Stimulated activated CD4-positive, alpha-beta T cell treated with anti-CD3 and anti-CD28 coated beads, Interleukin-2, amount 100 ng/mL, for 4 hours (primary cell): ENCODE results near the gene PACSIN3.
"Not testable (repeated sequence)": the region's sequence is repeated elsewhere in the genome, so short reads cannot be mapped to it uniquely, and the experiment has no call there.

ENCODE experiments used
- DNase-seq: peaks from one replicate; pipeline ENCODE4 v3.0.0-alpha.2; 2020; ENCODE audit warnings: low read depth

The PACSIN3 gene

DNA sequence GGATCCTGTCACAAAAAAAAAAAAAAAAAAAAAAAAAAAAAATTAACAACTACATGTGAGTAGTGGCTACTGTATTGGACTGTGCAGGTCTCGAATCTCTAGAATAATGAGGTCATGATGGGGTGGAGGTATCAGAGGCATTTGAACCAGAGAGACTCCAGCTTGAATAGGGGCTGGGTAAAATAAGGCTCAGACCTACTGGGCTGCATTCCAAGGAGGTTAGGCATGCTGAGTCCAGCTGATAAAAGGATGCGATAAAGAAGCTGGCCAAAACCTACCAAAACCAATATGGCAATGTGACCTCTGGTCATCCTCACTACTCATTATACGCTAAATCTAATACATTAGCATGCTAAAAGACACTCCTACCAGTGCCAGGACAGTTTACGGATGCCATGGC, 5.9 kb upstream of the PACSIN3 start:
- no peak for DNase-seq

GRCh38 chr11:47191137-47191536, 4.9 kb upstream of the PACSIN3 start:
- DNase-seq = not testable (repeated sequence)

DNA sequence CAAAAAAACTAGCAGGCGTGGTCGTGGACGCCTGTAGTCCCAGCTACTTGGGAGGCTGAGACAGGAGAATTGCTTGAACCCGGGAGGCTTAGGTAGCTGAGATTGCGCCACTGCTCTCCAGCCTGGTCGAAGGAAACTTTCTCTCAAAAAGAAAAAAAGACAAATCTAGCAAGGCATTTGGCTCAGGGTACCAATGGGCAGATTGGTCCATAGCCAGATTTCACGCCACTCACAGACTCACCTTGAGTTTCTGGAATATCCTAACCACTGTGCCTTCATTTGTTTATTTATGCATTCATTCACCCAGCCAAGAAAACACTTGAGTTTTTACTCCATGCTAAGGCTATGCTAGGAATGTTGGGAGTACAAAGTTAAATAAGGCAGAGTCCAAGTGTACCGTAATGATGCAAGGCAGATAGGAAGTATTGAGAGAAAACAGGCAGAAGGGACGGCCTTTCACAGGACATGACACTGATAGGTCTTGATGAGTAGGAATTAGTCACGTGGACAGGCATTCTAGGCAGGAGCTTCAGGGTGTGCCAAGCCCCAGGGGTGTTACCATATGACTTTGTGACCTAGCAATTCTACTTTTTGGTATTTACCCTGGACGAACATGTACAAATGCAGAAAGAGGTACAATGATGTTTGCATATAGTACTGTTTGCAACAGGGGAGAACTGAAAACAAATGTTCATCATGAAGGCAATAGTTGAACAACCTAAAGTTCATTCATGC, 3.0 kb upstream of the PACSIN3 start:
- DNase-seq = no peak

- no peak for DNase-seq
Observed at GRCh38 chr11:47188259-47188658, 2.0 kb upstream of the PACSIN3 start.

DNA sequence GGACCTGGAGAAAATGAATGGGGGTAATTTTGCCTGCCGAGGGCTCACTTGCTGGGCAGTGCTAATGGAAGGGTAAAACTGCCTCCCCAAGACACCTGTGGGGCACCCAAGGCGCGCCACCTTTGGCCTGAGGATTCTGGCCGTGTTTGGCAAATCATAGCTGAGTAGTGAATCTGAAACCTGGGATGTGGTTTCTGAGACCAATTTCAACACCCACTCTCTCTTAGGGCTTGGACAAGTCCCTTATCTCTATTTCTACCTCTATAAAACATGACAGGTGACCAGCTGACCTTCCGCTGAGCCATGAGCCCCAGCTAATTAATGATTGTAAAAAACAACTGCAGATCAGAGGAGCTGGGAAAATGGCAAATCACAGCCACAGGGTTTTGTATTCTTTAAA, 1.5 kb upstream of the PACSIN3 start:
- no peak for DNase-seq

DNA sequence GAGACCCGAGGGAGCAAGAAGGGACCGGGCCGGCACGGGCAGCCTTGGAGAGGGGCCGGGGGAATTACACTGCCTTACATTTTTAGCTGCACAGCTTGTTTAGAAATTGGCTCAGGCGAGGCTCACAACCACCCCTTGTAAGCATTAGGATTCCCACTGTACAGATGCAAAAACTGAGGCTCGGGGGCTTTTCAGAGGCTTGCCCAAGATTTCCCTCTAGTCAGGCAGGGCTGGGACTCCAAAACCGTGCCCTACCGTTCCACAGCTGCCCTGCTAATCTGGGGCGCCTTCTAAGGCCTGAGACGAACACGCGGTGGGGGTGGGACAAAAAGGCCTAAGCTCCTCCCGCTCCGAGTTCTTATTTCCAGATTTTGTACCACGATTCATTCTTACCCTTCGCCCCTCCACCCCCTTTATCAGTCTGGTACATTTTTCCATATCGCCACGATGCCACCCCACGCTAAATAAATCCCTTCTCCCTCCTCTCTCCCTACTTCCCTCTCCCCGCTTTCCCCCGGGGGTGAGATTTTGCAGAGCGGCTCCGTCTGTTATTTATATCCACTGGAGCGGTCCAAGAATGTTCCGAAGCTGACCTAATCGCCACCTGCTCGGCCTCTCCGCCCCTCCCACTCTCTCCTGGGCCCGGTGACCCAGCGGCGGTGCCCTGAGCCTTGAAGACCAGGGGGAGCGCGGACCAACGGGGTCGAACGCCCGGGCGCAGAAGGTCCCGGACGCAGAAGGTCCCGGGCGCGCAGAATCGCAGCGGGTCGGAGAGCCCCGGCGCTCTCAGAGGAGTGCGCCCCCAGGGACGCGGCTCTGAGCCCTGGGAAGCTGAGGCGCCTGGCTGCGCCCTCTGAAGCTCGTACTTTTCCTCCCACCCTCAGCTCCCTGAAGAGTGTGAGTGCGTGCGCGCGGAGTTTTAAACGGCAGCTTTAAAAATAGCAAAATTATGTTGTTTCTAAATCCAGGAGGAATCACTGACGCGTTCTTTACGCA, 764 bp upstream of the PACSIN3 start:
- DNase-seq = peak; percentile 51

DNA sequence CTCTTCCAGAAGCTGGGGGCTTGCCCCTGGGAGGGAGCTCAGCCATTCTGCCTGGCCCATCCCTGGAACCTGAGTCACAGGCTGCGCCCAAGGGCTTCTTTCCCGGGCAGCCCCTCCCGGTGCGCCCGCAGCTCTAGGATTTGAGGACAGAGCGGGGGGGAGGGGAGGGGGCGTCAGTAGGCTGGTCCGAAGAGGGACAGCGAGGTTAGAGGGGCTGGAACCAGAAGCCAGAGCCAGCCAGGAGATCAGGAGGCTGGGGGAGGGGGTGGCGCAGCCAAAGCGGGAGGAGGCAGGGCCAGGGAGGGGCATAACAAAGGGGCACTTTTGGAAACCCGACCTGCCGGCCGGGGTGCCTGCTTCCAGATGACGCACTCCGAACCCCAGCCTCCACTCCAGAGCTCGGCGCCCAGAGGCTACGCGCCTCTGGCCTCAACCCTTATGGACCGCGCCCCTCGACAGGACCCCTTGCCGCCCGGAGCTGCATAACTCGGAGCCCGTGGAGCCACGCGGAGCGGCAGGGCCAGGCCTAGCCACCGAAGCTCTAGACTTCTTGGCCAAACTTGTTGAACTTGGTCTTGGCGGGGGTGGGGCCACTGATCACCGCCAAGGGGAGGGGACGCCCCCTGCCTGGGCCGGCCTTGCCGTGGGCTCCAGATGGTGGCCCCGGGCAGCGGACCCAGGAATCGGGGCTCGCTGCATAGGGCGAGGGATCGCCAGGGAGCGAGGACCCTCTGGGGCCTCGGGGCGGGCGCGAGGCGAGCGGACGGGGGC, 744 bp downstream of the PACSIN3 start:
- no peak for DNase-seq

GRCh38 chr11:47184711-47185304, 1.4 kb downstream of the PACSIN3 start:
- DNase-seq = no peak

- no peak for DNase-seq
Observed at GRCh38 chr11:47183969-47184368, 2.3 kb downstream of the PACSIN3 start.

DNA sequence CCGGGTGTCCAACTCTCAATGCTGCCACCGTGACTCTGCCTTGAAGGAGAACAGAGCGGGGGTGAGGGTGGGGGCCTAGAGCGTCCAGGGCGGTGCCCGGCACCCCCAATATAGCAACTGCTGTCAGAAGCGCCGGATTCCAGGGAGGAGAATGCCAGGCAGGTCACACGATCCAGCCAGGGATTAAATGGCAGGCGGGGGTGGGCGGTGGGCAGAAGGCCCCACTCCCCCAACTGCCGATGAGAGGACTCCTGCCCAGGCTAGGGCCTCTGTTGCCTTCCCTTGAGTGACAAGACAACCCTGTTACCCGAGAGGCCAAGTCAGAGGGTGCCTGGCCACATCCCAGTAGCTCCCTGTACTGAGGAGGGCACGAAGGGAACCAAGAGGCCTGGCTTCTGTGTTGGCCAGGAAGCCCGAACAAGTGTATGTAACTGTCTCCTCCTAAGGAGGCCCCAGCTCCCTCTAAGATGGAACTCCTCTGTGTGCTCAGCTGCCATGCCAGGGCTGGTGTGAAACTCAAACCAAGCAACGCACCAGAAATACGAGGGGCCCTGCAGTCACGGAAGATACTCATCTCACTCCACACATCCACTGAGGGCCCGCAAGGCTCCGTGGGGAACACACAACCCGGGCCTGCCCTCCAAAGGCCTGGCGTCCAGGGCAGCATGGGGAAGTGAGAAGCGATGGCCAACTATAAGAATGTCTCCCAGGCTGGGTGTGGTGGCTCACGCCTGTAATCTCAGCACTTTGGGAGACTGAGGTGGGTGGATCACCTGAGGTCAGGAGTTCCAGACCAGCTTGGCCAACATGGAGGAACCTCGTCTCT, 3.0 kb downstream of the PACSIN3 start:
- no peak for DNase-seq

DNA sequence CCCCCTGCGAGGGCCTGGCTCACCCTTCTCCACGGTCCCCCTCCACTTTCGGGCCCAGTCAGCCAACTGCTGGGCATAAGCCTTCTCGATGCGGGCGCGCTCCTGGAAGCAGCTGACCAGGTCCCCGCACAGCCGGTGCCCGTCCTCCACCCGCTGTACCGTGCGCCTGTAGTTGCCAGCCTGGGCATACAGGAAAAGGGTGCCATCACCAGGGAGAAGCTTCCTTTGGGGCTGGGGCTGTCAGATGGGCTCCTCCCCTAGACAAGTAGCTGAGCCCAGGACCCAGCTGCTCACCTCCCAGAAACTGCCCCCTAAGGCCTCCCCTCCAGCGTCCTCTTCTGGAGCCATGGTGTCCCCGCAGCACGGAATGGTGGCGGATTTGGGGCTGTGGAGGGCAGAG, 3.9 kb downstream of the PACSIN3 start:
- no peak for DNase-seq

DNA sequence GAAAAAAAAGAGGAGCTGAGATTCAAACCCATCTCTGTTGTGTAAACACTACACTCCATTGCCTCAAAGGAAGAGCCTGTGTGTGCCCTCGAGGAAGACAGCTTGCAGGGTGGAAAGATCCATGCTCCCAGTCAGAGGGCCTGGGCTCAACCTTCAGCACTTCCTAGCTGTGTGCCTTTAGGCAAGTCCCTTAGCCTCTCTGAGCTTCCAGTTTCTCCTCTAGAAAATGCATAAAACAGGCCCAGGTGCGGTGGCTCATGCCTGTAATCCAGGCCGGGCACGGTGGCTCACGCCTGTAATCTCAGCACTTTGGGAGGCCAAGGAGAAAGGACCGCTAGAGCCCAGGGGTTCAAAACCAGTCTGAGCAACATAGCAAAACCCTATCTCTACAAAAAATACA, 5.0 kb downstream of the PACSIN3 start:
- no peak for DNase-seq

DNA sequence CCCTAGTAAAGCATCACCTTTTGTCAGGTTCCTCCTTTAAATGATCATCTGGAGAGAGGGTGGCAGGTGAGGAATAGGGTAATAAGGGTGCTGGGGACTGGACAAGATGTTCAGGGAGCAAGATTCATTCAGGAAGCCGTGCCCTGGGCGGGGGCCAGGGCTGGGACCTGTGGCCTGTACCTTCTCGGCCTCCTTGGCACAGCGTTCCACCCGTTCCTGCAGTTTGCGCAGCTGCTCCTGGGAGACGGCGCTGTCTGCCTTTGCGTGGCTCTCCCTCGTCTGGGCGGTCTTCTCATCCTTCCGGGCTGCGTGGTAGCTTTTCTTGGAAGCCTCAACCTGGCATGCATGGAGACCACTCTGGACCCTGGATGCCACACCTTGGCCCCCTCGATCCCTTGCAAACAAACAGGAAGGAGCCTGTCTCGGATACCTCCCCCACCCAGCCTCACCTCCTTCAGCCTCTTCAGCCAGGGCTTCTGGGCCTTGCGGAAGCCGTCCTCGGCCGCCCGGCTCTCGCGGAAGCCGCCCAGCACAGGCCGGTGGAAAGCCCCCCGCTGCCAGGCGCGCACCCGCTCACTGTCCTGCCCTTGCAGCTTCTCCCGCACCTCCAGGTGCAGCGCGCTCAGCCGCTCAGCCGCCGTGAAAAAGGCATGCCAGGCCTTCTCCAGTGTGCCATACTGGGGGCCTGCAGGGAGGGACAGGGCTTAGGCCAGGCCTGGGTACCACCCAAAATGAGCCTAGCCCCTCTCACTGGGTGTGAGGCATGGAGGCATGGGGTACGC, 6.0 kb downstream of the PACSIN3 start:
- DNase-seq = no peak

DNA sequence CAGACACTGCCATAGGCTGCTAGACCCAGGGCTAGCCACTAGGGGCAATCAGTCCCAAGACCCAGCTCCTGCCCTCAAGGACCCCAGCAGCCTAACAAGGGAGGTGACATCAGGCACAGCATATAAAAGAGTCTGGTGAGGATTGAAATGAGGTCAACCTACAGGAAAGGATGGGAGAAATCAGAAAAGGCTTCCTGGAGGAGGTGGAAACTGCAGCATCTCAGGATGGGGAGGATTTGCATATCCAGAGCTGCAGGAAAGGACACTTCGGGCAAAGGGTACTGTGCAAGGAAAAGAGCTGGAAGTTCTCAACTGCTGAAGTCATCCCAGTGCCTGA, 6.6 kb downstream of the PACSIN3 start:
- no peak for DNase-seq

DNA sequence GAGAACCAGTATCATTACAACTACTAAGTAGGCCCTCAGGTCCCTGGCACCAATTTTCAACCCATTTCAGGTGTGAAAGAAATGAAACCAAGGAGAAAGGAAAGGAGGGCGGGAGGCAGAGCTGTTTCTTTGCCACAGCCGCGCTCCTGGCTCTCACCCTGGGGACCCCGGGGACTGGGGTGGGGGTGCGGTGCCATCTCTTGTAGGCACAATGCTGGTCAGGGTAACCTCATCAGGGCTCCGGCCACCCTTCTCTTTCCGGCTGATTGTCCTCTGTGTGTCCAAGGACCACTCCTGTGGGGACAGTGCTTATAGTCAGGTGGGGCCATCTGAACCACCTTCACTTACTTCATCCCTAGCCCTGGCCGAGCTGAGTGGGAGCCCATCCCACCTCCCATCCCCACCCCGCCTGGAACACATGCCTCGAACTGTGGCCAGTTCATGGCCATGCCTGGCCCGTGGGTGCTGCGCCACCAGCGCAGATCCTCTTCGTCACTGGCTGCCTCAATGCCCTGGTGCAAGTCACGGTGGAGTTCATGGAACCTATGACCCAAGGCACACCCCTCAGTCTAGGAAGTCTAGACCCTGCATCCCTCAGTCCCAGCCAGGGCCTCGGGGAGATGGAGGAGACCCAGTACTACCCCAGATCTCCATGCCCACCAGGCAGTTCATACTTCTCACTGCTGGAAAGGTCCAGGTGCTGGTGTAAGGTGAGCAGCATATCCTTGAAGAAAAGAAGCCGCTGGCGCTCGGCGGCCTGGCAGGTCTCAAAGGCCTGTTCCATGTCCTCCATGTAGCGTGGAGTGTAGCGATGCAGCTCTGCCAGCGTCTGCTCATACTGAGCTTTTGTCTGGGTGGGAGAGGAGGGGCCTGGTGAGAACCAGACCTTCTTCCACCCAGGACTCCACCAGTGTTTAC, 7.2 kb downstream of the PACSIN3 start:
- DNase-seq = no peak

DNA sequence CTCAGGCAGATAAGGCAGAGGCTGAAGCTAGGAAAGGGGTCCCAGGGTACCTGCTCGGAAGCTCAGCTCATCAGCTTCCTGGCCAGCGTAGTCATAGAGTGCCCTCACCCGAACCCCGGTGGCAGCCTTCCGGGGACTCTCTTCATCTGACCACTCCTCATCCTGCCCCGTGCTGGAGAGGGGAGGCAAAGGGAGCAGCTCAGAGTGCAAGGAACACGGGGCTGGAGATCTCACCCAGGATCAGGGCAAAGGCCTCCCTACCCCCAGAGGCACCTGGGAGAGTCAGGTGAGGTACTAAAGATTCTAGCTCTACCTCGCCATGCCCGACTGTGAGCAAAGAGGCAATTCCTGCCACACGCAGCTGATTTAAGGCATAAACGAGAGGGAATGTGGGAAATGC, 7.9 kb downstream of the PACSIN3 start:
- DNase-seq = no peak

GRCh38 chr11:47177846-47178245, 8.4 kb downstream of the PACSIN3 start:
- DNase-seq = no peak

- peak; percentile 65 for DNase-seq
Observed at GRCh38 chr11:47177229-47177845, 8.9 kb downstream of the PACSIN3 start.
